HUES64 (cell line): ENCODE data around the gene MPHOSPH9.
"Not testable (repeated sequence)": the region's sequence is repeated elsewhere in the genome, so short reads cannot be mapped to it uniquely, and the experiment has no call there.

Experiments
- H3K27ac ChIP-seq: 2 replicates; pipeline ENCODE4 v1.7.0; 2013; ENCODE audit warnings: low read depth, low read length, inconsistent platforms
- H3K27me3 ChIP-seq: 2 replicates; pipeline ENCODE4 v1.6.1; 2013; ENCODE audit warnings: mild to moderate bottlenecking, low read length; ENCODE audit not compliant: insufficient read depth
- H3K36me3 ChIP-seq: 2 replicates; pipeline ENCODE4 v1.6.1; 2013; ENCODE audit warnings: mild to moderate bottlenecking, low read length; ENCODE audit not compliant: insufficient read depth
- H3K4me1 ChIP-seq: 2 replicates; pipeline ENCODE4 v1.6.1; 2013; ENCODE audit warnings: mild to moderate bottlenecking, low read length, moderate library complexity; ENCODE audit not compliant: insufficient read depth
- H3K4me3 ChIP-seq: 2 replicates; pipeline ENCODE4 v1.5.1; 2013; ENCODE audit warnings: mild to moderate bottlenecking, low read length, moderate library complexity
- H3K9ac ChIP-seq: 2 replicates; pipeline ENCODE4 v1.6.1; 2013; ENCODE audit warnings: mild to moderate bottlenecking, low read depth, low read length
- H3K9me3 ChIP-seq: 2 replicates; pipeline ENCODE4 v1.6.1; 2013; ENCODE audit warnings: low read depth, low read length; ENCODE audit not compliant: insufficient read depth
- WGBS: fragments of 150-250, 120-280 bp; methylation state at CpG from one replicate; pipeline ENCODE4 v1.1.7; 2013; ENCODE audit warnings: missing lambda C conversion rate; 5-methylcytosine and 5-hydroxymethylcytosine counted together

MPHOSPH9 gene

GRCh38 chr12:123253641-123254459, 20.9 kb upstream of the MPHOSPH9 start:
- Histone ChIP-seq H3K4me3 (no peak overlapping the region), H3K27ac (no peak overlapping the region), H3K9ac (no peak overlapping the region), H3K9me3 (no peaks in the 10 kb centered on the region), H3K27me3 (no peaks in the 10 kb centered on the region), H3K36me3 (peaks cover 51% of the 10 kb centered on the region), H3K4me1 (0 out of 2 replicates have a peak, but pooled peaks cover 5% of the 10 kb centered on the region)
- 91% methylated on average over 24 of the region's 24 CpGs for WGBS

- H3K27me3 ChIP-seq, H3K4me1 ChIP-seq, H3K9me3 ChIP-seq, H3K27ac ChIP-seq, H3K9ac ChIP-seq, H3K4me3 ChIP-seq: not testable (repeated sequence)
- WGBS: 97% methylated on average over 9 of the region's 9 CpGs
- peaks cover 44% of the 10 kb centered on the region for H3K36me3 ChIP-seq
Observed at GRCh38 chr12:123252365-123252764, 19.4 kb upstream of the MPHOSPH9 start.

GRCh38 chr12:123251403-123252076, 18.6 kb upstream of the MPHOSPH9 start:
- H3K27ac ChIP-seq: peak overlapping the region; percentile 46; the same call in 1 of the 2 replicates
- 96% methylated on average over 7 of the region's 8 CpGs for WGBS
- peak overlapping the region; percentile 61; the same call in 1 of the 2 replicates for H3K9ac ChIP-seq
- H3K4me1 ChIP-seq: 0 out of 2 replicates have a peak, but pooled peaks cover 5% of the 10 kb centered on the region
- H3K9me3 ChIP-seq: peaks cover 6% of the 10 kb centered on the region; the same call in 1 of the 2 replicates
- no peak overlapping the region for H3K4me3 ChIP-seq
- peaks cover 37% of the 10 kb centered on the region for H3K36me3 ChIP-seq
- no peaks in the 10 kb centered on the region for H3K27me3 ChIP-seq

- peaks cover 30% of the 10 kb centered on the region for H3K36me3 ChIP-seq
- H3K9me3 ChIP-seq: peaks cover 6% of the 10 kb centered on the region; the same call in 1 of the 2 replicates
- H3K4me3 ChIP-seq: no peak overlapping the region
- peak overlapping the region; percentile 61; the same call in 1 of the 2 replicates for H3K9ac ChIP-seq
- H3K4me1 ChIP-seq: 0 out of 2 replicates have a peak, but pooled peaks cover 5% of the 10 kb centered on the region
- peak overlapping the region; percentile 46; the same call in 1 of the 2 replicates for H3K27ac ChIP-seq
- H3K27me3 ChIP-seq: no peaks in the 10 kb centered on the region
- 77% methylated on average over 12 of the region's 13 CpGs for WGBS
Observed at GRCh38 chr12:123250471-123251383, 17.8 kb upstream of the MPHOSPH9 start.

- not testable (repeated sequence) for H3K4me1 ChIP-seq, H3K27me3 ChIP-seq, H3K27ac ChIP-seq, H3K4me3 ChIP-seq, H3K9me3 ChIP-seq, H3K9ac ChIP-seq
- 91% methylated on average over 26 of the region's 26 CpGs for WGBS
- H3K36me3 ChIP-seq: peaks cover 18% of the 10 kb centered on the region
Observed at GRCh38 chr12:123248996-123249741, 16.2 kb upstream of the MPHOSPH9 start.

- not testable (repeated sequence) for H3K4me1 ChIP-seq, H3K9ac ChIP-seq, H3K27me3 ChIP-seq, H3K27ac ChIP-seq, H3K4me3 ChIP-seq, H3K9me3 ChIP-seq
- peaks cover 12% of the 10 kb centered on the region for H3K36me3 ChIP-seq
- 98% methylated on average over 2 of the region's 2 CpGs for WGBS
Observed at GRCh38 chr12:123248129-123248528, 15.2 kb upstream of the MPHOSPH9 start.

GRCh38 chr12:123245678-123246077, 12.7 kb upstream of the MPHOSPH9 start:
- no peak overlapping the region for H3K9ac ChIP-seq

GRCh38 chr12:123243671-123244262, 10.8 kb upstream of the MPHOSPH9 start:
- 96% methylated on average over 5 of the region's 7 CpGs for WGBS
- Histone ChIP-seq H3K4me1 (no peaks in the 10 kb centered on the region), H3K9ac (no peak overlapping the region), H3K9me3 (peaks cover 6% of the 10 kb centered on the region; the same call in 1 of the 2 replicates), H3K27me3 (no peaks in the 10 kb centered on the region), H3K36me3 (peaks cover 29% of the 10 kb centered on the region), H3K4me3 (no peak overlapping the region), H3K27ac (no peak overlapping the region)

More at GRCh38 chr12:123245678-123246077, 12.7 kb upstream of the MPHOSPH9 start:
- 92% methylated on average over 3 of the region's 3 CpGs for WGBS
- Histone ChIP-seq H3K36me3 (peaks cover 25% of the 10 kb centered on the region), H3K9me3 (peaks cover 6% of the 10 kb centered on the region; the same call in 1 of the 2 replicates), H3K4me1 (no peaks in the 10 kb centered on the region), H3K27me3 (no peaks in the 10 kb centered on the region), H3K27ac (no peak overlapping the region), H3K4me3 (no peak overlapping the region)

GRCh38 chr12:123242116-123242904, 9.4 kb upstream of the MPHOSPH9 start:
- no peak overlapping the region for H3K4me3 ChIP-seq
- no peaks in the 10 kb centered on the region for H3K4me1 ChIP-seq
- H3K27ac ChIP-seq: no peak overlapping the region
- no peaks in the 10 kb centered on the region for H3K27me3 ChIP-seq
- H3K36me3 ChIP-seq: peaks cover 21% of the 10 kb centered on the region; the same call in 1 of the 2 replicates
- H3K9me3 ChIP-seq: no peaks in the 10 kb centered on the region
- no peak overlapping the region for H3K9ac ChIP-seq
- 82% methylated on average over 11 of the region's 11 CpGs for WGBS
